Panc1 (cell line): Measurements from ENCODE around the gene BBS5. TPM values are rescaled to one million over a fixed set of nuclear protein-coding genes. Genes with fewer than 3 reads are reported as not detected.

Source experiments
- ATAC-seq: fragments of 200-7000 bp; cut with Tn5 transposase; 2 replicates; pipeline ENCODE4 v1.9.1; 2020; ENCODE audit warnings: mild to moderate bottlenecking, moderate library complexity
- BruUV-seq: library from RNA; stranded (reverse); fragments of 400-500 nt; replicated peaks from 2 replicates; lab custom pipeline; 2021; lab: Mats Ljungman, UMichigan
- CTCF ChIA-PET: fragments of 300-600 bp; sonication (Branson Sonifier 250); formaldehyde crosslinking; loops from one replicate; lab custom pipeline; 2022; ENCODE audit warnings: antibody characterized with exemption; lab: Charles Lee
- POLR2A ChIA-PET: fragments of 300-600 bp; sonication (Branson Sonifier 250); formaldehyde crosslinking; loops from one replicate; lab custom pipeline; 2022; ENCODE audit warnings: antibody characterized with exemption; lab: Charles Lee
- DNase-seq: peaks from one replicate; pipeline ENCODE4 v3.0.0-alpha.2; 2010; ENCODE audit warnings: low read depth, low spot score
- H3K27ac ChIP-seq: 2 replicates; pipeline ENCODE4 v1.5.1; 2011; ENCODE audit warnings: mild to moderate bottlenecking, low read length, inconsistent platforms
- H3K27me3 ChIP-seq: fragments of 200-500 bp; sonication (Bioruptor generic); 2 replicates; pipeline ENCODE4 v1.6.0; 2014; ENCODE audit warnings: low read length, inconsistent platforms; ENCODE audit not compliant: control insufficient read depth, insufficient read depth
- H3K36me3 ChIP-seq: fragments of 200-500 bp; sonication (Bioruptor generic); 2 replicates; pipeline ENCODE4 v1.5.1; 2014; ENCODE audit warnings: inconsistent platforms, mild to moderate bottlenecking, low read length, moderate library complexity; ENCODE audit not compliant: control insufficient read depth, insufficient read depth
- H3K4me1 ChIP-seq: 2 replicates; pipeline ENCODE4 v1.5.1; 2011; ENCODE audit warnings: inconsistent platforms, mild to moderate bottlenecking, low read length, moderate library complexity; ENCODE audit not compliant: control insufficient read depth, insufficient read depth
- H3K4me3 ChIP-seq, 2 experiments: 2 replicates each; pipeline ENCODE4 v1.5.1; 2011 to 2012; ENCODE audit warnings: low read depth in 2 of 2, low read length in 2 of 2, mild to moderate bottlenecking in 2 of 2, inconsistent platforms in 1 of 2, moderate library complexity in 1 of 2
- H3K9me3 ChIP-seq: fragments of 200-500 bp; sonication (Bioruptor generic); 2 replicates; pipeline ENCODE4 v1.5.1; 2014; ENCODE audit warnings: low read depth, mild to moderate bottlenecking, inconsistent platforms, low read length, moderate library complexity; ENCODE audit not compliant: control insufficient read depth, insufficient read depth
- POLR2AphosphoS5 ChIP-seq: IDR thresholded peaks from 2 replicates; pipeline ENCODE4 v1.6.1; 2012; ENCODE audit warnings: mild to moderate bottlenecking, low read depth, low read length, moderate library complexity
- SIN3A ChIP-seq: IDR thresholded peaks from 2 replicates; pipeline ENCODE4 v1.6.1; 2012; ENCODE audit warnings: low read depth, mild to moderate bottlenecking, low read length, moderate library complexity, borderline replicate concordance; ENCODE audit not compliant: insufficient read depth
- TCF7L2 ChIP-seq: IDR thresholded peaks from 2 replicates; pipeline ENCODE4 v1.6.1; 2011; ENCODE audit warnings: mild to moderate bottlenecking, low read depth, low read length, inconsistent platforms
- in situ Hi-C: cut with HindIII; loops from 2 replicates; pipeline ENCODE4 v1.10.0; 2016; ENCODE audit warnings: low sequenced_read_pairs, low pct_unique_long_range_greater_than_20kb
- intact Hi-C: fragments of 100-400 bp; cut with micrococcal nuclease; formaldehyde crosslinking; loops from one replicate; pipeline ENCODE4 v1.10.0; 2022; ENCODE audit not compliant: unreplicated experiment
- total RNA-seq: library from RNA; stranded (reverse); gene quantifications from one replicate; pipeline ENCODE4 v1.2.1, GENCODE V29; 2021; ENCODE audit not compliant: unreplicated experiment
- TF ChIP-seq, protein P1 (sequence below): fragments of 450-650 bp; IDR thresholded peaks from 2 replicates; pipeline ENCODE4 v1.5.1; 2017; ENCODE audit warnings: mild to moderate bottlenecking
- TF ChIP-seq, protein P2 (sequence below), 2 experiments: IDR thresholded peaks; 2 replicates each; pipeline ENCODE4 v1.6.1; 2011 to 2012; ENCODE audit warnings: low read depth in 2 of 2, control low read depth in 1 of 2, low read length in 1 of 2, mild to moderate bottlenecking in 1 of 2, moderate library complexity in 1 of 2; ENCODE audit not compliant: insufficient read depth in 1 of 2

The BBS5 gene
- total RNA-seq, 1 experiment from 2014 or later = 7.5 TPM

DNA sequence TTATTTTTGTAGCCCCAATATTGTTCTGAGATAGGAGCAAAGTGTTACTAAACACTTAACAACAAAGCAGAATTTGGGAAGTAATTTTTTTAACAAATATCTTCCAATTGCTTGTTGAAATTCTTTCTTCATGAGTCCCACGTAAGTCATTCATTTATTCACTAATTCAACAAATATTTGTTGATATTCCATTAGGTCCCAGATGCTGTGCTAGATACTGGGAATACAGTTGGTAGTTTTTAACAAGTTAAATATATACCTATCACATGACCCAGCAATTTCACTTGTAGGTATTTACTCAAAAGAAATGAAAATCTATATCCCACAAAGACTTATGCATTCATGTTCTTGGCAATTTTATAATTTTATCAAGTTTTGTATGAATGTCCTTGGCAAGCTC, 7.0 kb upstream of the BBS5 start:
- Histone ChIP-seq H3K27me3 (no peaks in the 10 kb centered on the region), H3K36me3 (no peaks in the 10 kb centered on the region), H3K4me3 (no peak overlapping the region), H3K27ac (no peak overlapping the region), H3K4me1 (no peaks in the 10 kb centered on the region), H3K9me3 (no peaks in the 10 kb centered on the region)
- POLR2A ChIA-PET = no interaction called here
- no peak for TF ChIP-seq SIN3A
- no peak for TF ChIP-seq TCF7L2
- TF ChIP-seq, protein P1, sequence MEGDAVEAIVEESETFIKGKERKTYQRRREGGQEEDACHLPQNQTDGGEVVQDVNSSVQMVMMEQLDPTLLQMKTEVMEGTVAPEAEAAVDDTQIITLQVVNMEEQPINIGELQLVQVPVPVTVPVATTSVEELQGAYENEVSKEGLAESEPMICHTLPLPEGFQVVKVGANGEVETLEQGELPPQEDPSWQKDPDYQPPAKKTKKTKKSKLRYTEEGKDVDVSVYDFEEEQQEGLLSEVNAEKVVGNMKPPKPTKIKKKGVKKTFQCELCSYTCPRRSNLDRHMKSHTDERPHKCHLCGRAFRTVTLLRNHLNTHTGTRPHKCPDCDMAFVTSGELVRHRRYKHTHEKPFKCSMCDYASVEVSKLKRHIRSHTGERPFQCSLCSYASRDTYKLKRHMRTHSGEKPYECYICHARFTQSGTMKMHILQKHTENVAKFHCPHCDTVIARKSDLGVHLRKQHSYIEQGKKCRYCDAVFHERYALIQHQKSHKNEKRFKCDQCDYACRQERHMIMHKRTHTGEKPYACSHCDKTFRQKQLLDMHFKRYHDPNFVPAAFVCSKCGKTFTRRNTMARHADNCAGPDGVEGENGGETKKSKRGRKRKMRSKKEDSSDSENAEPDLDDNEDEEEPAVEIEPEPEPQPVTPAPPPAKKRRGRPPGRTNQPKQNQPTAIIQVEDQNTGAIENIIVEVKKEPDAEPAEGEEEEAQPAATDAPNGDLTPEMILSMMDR = no peak
- TF ChIP-seq, protein P2, sequence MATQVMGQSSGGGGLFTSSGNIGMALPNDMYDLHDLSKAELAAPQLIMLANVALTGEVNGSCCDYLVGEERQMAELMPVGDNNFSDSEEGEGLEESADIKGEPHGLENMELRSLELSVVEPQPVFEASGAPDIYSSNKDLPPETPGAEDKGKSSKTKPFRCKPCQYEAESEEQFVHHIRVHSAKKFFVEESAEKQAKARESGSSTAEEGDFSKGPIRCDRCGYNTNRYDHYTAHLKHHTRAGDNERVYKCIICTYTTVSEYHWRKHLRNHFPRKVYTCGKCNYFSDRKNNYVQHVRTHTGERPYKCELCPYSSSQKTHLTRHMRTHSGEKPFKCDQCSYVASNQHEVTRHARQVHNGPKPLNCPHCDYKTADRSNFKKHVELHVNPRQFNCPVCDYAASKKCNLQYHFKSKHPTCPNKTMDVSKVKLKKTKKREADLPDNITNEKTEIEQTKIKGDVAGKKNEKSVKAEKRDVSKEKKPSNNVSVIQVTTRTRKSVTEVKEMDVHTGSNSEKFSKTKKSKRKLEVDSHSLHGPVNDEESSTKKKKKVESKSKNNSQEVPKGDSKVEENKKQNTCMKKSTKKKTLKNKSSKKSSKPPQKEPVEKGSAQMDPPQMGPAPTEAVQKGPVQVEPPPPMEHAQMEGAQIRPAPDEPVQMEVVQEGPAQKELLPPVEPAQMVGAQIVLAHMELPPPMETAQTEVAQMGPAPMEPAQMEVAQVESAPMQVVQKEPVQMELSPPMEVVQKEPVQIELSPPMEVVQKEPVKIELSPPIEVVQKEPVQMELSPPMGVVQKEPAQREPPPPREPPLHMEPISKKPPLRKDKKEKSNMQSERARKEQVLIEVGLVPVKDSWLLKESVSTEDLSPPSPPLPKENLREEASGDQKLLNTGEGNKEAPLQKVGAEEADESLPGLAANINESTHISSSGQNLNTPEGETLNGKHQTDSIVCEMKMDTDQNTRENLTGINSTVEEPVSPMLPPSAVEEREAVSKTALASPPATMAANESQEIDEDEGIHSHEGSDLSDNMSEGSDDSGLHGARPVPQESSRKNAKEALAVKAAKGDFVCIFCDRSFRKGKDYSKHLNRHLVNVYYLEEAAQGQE (IDR thresholded peaks at IDR 0.05; ENCODE audit: insufficient read depth in 1 of 2, low read depth in 2 of 2, low read length in 1 of 2) = no peak
- TF ChIP-seq POLR2AphosphoS5 = no peak
- no peak for DNase-seq
- BruUV-seq = no TSS peak
- ATAC-seq = no peak
- in situ Hi-C loops (no loop called here), intact Hi-C loops (no loop called here)
- CTCF ChIA-PET = no interaction called here

DNA sequence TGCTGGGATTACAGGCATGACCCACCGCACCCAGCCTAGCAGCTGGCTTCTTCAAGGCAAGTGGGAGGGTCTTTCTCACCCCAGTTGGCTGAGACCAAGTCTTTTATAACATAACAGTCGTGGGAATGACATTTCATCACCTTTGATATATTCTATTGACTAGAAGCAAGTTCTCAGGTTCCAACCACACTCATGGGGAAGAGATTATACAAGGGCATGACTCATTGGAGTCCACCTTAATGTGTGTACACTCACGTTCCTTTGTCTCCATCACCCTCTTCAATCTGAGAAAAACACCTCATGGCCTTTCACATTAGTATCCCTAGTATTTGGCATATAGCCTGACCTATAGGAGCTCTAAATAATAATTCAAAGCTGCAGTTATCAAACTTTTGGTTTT, 2.8 kb upstream of the BBS5 start:
- in situ Hi-C loops = no loop called here
- Histone ChIP-seq H3K27ac (no peak overlapping the region), H3K36me3 (no peaks in the 10 kb centered on the region), H3K4me1 (no peaks in the 10 kb centered on the region), H3K27me3 (no peaks in the 10 kb centered on the region), H3K9me3 (no peaks in the 10 kb centered on the region), H3K4me3 (no peak overlapping the region)
- DNase-seq = no peak
- intact Hi-C loops = no loop called here
- ChIA-PET CTCF (no interaction called here), POLR2A (interaction anchor here (0.6 kb wide), 1 partner anchor 60 kb away, joined by 3 read pairs; no protein-coding TSS in a partner anchor)
- TF ChIP-seq, protein P2 (IDR thresholded peaks at IDR 0.05; ENCODE audit: insufficient read depth in 1 of 2, low read depth in 2 of 2, low read length in 1 of 2) = no peak
- TF ChIP-seq TCF7L2 (no peak), POLR2AphosphoS5 (no peak), SIN3A (no peak)
- TF ChIP-seq, protein P1 = no peak
- ATAC-seq = no peak
- BruUV-seq = no TSS peak
